GM18951 (cell line): ENCODE data around the gene FBH1.

Source experiments
- POLR2A ChIP-seq: IDR thresholded peaks from 4 replicates; pipeline ENCODE4 v1.6.1; 2011; ENCODE audit warnings: mild to moderate bottlenecking; ENCODE audit not compliant: insufficient read length, insufficient read depth; ENCODE audit errors: extremely low read depth
- in situ Hi-C: fragments of 300-500 bp; cut with MboI; formaldehyde crosslinking; loops from one replicate; pipeline ENCODE4 v1.12.0; 2022; ENCODE audit warnings: low sequenced_read_pairs, mixed read lengths, inconsistent platforms; ENCODE audit not compliant: unreplicated experiment

Gene FBH1

GRCh38 chr10:5946786-5947185, 56.7 kb downstream of the FBH1 start:
- in situ Hi-C loops = no loop called here
- TF ChIP-seq POLR2A = no peak

GRCh38 chr10:5947471-5948207, 57.6 kb downstream of the FBH1 start:
- no peak for TF ChIP-seq POLR2A
- in situ Hi-C loops = no loop called here

- in situ Hi-C loops = no loop called here
- TF ChIP-seq POLR2A = no peak
Measured at GRCh38 chr10:5948208-5948585, 58.2 kb downstream of the FBH1 start.

- TF ChIP-seq POLR2A = no peak
- in situ Hi-C loops = no loop called here
Measured at GRCh38 chr10:5949009-5949759, 59.1 kb downstream of the FBH1 start.

GRCh38 chr10:5951167-5951711, 61.2 kb downstream of the FBH1 start:
- TF ChIP-seq POLR2A = no peak
- in situ Hi-C loops = no loop called here

GRCh38 chr10:5951721-5952407, 61.8 kb downstream of the FBH1 start:
- TF ChIP-seq POLR2A = no peak

GRCh38 chr10:5952731-5953385, 62.8 kb downstream of the FBH1 start:
- no peak for TF ChIP-seq POLR2A
- in situ Hi-C loops = no loop called here

More at GRCh38 chr10:5951721-5952407, 61.8 kb downstream of the FBH1 start:
- in situ Hi-C loops = no loop called here

GRCh38 chr10:5953676-5954075, 63.6 kb downstream of the FBH1 start:
- in situ Hi-C loops = no loop called here
- no peak for TF ChIP-seq POLR2A

- no peak for TF ChIP-seq POLR2A
- in situ Hi-C loops = no loop called here
Measured at GRCh38 chr10:5956146-5956936, 66.3 kb downstream of the FBH1 start.

GRCh38 chr10:5958077-5958476, 68.0 kb downstream of the FBH1 start:
- TF ChIP-seq POLR2A = no peak
- in situ Hi-C loops = no loop called here

GRCh38 chr10:5958675-5959074, 68.6 kb downstream of the FBH1 start:
- no peak for TF ChIP-seq POLR2A
- in situ Hi-C loops = no loop called here

- no peak for TF ChIP-seq POLR2A
- in situ Hi-C loops = no loop called here
Measured at GRCh38 chr10:5959142-5959541, 69.1 kb downstream of the FBH1 start.
